Aortic smooth muscle cell (primary cell): ENCODE results near the gene METTL2A. TPM values are rescaled to one million over a fixed set of nuclear protein-coding genes. Genes with fewer than 3 reads are reported as not detected.

Source experiments
- total RNA-seq: library from RNA; depleted of rRNA; stranded (reverse); fragments of >200 nt; gene quantifications from 2 replicates; pipeline ENCODE4 v1.2.3, GENCODE V29; 2014

The METTL2A gene, protein sequence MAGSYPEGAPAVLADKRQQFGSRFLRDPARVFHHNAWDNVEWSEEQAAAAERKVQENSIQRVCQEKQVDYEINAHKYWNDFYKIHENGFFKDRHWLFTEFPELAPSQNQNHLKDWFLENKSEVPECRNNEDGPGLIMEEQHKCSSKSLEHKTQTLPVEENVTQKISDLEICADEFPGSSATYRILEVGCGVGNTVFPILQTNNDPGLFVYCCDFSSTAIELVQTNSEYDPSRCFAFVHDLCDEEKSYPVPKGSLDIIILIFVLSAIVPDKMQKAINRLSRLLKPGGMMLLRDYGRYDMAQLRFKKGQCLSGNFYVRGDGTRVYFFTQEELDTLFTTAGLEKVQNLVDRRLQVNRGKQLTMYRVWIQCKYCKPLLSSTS
- total RNA-seq: 22.5 and 25.0 TPM in 2 replicates

DNA sequence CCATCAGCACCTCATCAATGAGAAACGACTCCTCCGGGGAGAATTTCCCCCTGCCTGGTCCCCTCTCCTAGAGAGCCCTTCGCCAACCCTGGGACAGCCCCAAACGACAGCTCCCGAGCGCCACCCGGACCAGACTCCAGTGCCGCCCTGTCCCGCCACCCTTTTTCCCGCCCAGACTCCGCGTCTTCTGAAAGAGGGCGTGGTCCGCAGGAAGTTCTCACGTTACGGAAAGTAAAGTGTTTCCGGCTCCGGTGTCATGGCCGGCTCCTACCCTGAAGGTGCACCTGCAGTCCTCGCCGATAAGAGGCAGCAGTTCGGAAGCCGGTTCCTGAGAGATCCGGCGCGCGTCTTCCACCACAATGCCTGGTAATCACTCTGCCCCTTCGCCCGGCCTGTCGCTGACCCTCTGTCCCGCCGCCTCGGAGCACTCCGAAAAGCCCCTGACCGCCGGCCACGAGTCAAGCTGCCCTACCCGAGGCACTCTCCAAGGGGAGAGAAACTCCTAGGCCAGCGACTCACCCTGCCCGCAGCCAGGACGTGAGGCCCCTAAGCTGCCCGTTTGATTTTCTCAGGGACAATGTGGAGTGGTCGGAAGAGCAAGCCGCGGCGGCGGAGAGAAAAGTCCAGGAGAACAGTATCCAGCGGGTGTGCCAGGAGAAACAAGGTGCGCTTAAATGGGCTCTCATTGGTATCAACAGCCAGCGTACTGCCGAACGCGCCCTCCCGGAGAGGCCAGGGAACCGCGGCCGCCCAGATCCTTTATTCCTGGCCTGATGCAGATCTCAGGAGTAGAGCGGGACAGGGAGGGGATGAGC lies at the start of gene METTL2A:
TSS of gene METTL2A (plus strand) at position 251 of the 815 bp plus-strand sequence. CDS start at position 257, 6 bp downstream.

GRCh38 chr17:62380253-62380652 lies 43.4 kb upstream of the METTL2A start, which contains the start of gene EFCAB3:
TSS of gene EFCAB3 (plus strand) at chr17:62380553. CDS start at chr17:62382980, 2,427 bp downstream.

DNA sequence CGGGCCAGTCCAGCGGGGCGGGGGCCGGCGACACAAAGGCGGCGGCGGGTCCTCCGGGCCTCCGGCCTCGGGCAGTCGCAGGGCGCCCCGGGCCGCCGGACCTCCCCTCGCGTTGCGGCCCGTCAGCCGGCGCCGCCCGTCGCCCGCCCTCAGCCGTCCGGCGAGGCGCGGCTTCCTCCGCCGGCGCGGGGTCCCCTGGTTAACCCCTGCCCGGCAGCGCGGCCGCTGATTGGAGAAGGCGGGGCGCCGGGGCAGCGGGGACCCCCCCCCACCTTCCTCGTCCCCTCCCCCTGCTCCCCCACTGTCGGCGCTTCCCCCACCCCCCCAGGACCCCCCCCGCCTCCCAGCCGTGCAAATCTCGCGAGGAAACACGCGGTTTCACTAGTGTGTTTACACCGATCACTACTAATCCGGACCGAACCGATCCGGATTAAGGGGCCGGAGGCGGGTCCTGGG lies 54.8 kb downstream of the METTL2A start, which contains the start of gene TLK2:
TSS of gene TLK2 (plus strand) at position 402 of the 456 bp plus-strand sequence. CDS start 2,301 bp downstream, outside the sequence.

Other genes with a start within 250 kb of the METTL2A start
- not detected in 2 replicates for gene EFCAB3, start 43.3 kb upstream of the METTL2A start, total RNA-seq
- 49.3 and 59.0 TPM in 2 replicates for gene TLK2, start 54.9 kb downstream of the METTL2A start, total RNA-seq
- 238 and 264 TPM in 2 replicates for gene MRC2, start 203.8 kb downstream of the METTL2A start, total RNA-seq